ENCODE results near the gene PTEN. TPM values are rescaled to one million over a fixed set of nuclear protein-coding genes. Genes with fewer than 3 reads are reported as not detected.

The PTEN gene
- total RNA-seq, 4 donors from 2014 or later: 90.8 to 146 (median 112) TPM

DNA sequence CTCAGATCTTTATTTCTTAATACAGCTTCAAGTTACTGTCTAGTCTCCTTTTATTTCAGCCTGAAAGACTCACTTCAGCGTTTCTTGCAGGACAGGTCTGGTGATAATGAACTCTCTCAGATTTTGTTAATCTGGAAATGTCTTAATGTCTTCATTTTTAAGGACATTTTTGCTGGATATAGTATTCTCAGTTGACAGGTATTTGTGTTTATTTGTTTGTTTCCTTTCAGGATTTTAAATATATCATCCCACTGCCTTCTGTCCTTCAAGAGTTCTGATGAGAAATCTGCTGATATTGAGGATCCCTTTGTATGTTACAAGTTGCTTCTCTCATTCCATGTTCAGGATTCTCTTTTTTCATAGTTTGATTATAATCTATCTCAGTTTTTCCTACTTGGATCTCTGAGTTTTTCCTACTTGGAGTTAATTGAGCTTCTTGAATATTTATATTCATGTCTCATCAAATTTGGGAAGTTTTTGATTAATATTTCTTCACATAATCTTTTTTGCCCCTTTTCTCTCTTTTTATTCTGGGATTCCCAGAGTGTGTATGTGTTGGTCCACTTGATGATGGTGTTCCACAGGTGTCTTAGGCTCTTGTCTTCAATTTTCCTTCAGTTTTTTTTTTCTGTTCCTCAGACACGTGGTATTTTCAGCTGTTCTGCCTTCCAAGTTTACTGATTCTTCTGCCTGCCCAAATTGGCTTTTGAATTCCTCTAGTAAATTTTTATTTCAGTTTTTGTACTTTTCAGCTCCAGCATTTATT, 49.9 kb downstream of the PTEN start:
- H3K27ac ChIP-seq: no peak overlapping the region
- no peak for ATAC-seq
- H3K9me3 ChIP-seq: peaks cover 0 to 32% (median 0%) of the 10 kb centered on the region in 3 donors
- H3K4me3 ChIP-seq: no peak overlapping the region
- no peaks in the 10 kb centered on the region for H3K27me3 ChIP-seq
- peaks cover 3 to 23% (median 4%) of the 10 kb centered on the region in 3 donors for H3K4me1 ChIP-seq
- TF ChIP-seq EP300 (IDR thresholded peaks at IDR 0.05) (no peak), CTCF (IDR thresholded peaks at IDR 0.05) (no peak), POLR2AphosphoS5 (IDR thresholded peaks at IDR 0.05) (no peak), POLR2A (IDR thresholded peaks at IDR 0.05) (no peak)
- H3K36me3 ChIP-seq: peaks cover 0 to 31% of the 10 kb centered on the region in 2 donors
- WGBS, 2 donors (ENCODE audit: low coverage in 1 of 2): 95 to 100% methylated on average over 2 of the region's 2 CpGs

DNA sequence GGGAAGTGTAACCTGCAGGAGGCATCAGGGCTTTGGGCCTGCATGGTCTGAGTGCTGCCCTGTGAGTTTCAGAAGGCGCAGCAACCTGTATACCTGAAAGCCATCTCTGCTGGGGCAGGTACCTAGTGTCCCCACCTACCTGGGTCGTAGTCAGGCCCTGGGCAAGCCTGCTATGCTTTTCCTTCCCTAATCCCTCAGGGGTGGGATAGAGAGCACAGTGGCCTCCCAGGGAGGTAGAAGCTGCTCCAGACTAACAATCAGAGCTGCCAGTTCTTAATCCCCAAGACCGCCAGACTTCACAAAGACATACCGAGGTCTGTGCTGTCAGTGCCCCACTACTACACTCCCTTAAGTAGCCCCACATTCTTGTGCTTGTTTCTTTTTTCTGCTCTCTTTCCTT, 52.0 kb downstream of the PTEN start:
- ATAC-seq: no peak
- H3K4me1 ChIP-seq: peaks cover 3 to 41% (median 4%) of the 10 kb centered on the region in 3 donors
- 50 to 93% methylated on average over 2 to 4 of the region's 4 CpGs for WGBS, 2 donors (ENCODE audit: low coverage in 1 of 2)

DNA sequence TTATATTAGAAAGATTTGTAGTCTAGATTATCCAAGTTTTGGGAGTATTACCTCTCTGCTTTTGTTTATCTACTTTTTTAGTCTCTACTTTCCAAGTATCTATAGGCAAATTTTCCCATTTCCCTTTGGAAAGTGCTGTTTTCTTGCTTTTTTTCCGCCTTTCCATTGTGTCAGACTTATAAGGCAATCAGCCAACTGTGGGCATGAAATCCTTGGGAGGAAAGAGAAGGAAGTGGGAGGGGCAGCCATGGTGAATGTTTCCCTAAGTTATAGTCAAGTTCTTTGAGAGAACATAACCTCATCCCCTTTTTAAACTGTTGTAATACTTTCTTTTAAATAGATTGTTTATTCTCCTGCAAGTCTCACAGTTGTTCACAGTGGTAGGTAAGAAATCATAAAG, 52.6 kb downstream of the PTEN start:
- no peak for ATAC-seq
- Histone ChIP-seq H3K36me3 (peaks cover 0 to 30% of the 10 kb centered on the region in 2 donors), H3K27ac (peak overlapping the region in 1 of 4 donors; percentile 0), H3K9me3 (peaks cover 0 to 32% (median 0%) of the 10 kb centered on the region in 3 donors), H3K4me3 (no peak overlapping the region), H3K4me1 (peaks cover 3 to 47% (median 4%) of the 10 kb centered on the region in 3 donors), H3K27me3 (no peaks in the 10 kb centered on the region)
- TF ChIP-seq POLR2AphosphoS5 (IDR thresholded peaks at IDR 0.05) (no peak), EP300 (IDR thresholded peaks at IDR 0.05) (no peak), CTCF (IDR thresholded peaks at IDR 0.05) (no peak), POLR2A (IDR thresholded peaks at IDR 0.05) (no peak)
- 86% methylated on average over 1 of the region's 1 CpG; no CpG with 5 or more reads in 1 of the 2 donors for WGBS, 2 donors (ENCODE audit: low coverage in 1 of 2)

More for the DNA sequence above, 52.0 kb downstream of the PTEN start:
- no peaks in the 10 kb centered on the region for H3K27me3 ChIP-seq
- H3K4me3 ChIP-seq: no peak overlapping the region
- peaks cover 0 to 32% (median 0%) of the 10 kb centered on the region in 3 donors for H3K9me3 ChIP-seq
- TF ChIP-seq POLR2AphosphoS5 (IDR thresholded peaks at IDR 0.05) (no peak), EP300 (IDR thresholded peaks at IDR 0.05) (no peak), POLR2A (IDR thresholded peaks at IDR 0.05) (no peak), CTCF (IDR thresholded peaks at IDR 0.05) (no peak)
- H3K36me3 ChIP-seq: peaks cover 0 to 30% of the 10 kb centered on the region in 2 donors
- peak overlapping the region in 1 of 4 donors; percentile 9 for H3K27ac ChIP-seq

- TF ChIP-seq POLR2A (IDR thresholded peaks at IDR 0.05): no peak
- TF ChIP-seq EP300 (IDR thresholded peaks at IDR 0.05): no peak
- TF ChIP-seq CTCF (IDR thresholded peaks at IDR 0.05): no peak
- TF ChIP-seq POLR2AphosphoS5 (IDR thresholded peaks at IDR 0.05): no peak
- H3K36me3 ChIP-seq: peaks cover 0 to 30% of the 10 kb centered on the region in 2 donors
- peaks cover 0 to 30% (median 0%) of the 10 kb centered on the region in 3 donors for H3K9me3 ChIP-seq
- WGBS, 2 donors (ENCODE audit: low coverage in 1 of 2): 69 to 80% methylated on average over 3 of the region's 3 CpGs
- no peaks in the 10 kb centered on the region for H3K27me3 ChIP-seq
- no peak overlapping the region for H3K27ac ChIP-seq
- ATAC-seq: no peak
- H3K4me1 ChIP-seq: peaks cover 3 to 51% (median 4%) of the 10 kb centered on the region in 3 donors
- no peak overlapping the region for H3K4me3 ChIP-seq
Observed at GRCh38 chr10:87916515-87916914, 53.1 kb downstream of the PTEN start.

All from gastroesophageal sphincter (tissue), 4 donors.